Cerebellar nuclear complex (tissue), 1 donor: ENCODE results near the gene MUC4.
"Not testable (repeated sequence)": the region's sequence is repeated elsewhere in the genome, so short reads cannot be mapped to it uniquely, and the experiment has no call there.

Source experiments
- DNase-seq, 2 experiments: peaks; one replicate each; lab custom pipeline; 2025; lab: John Stamatoyannopoulos, UW

MUC4 gene

DNA sequence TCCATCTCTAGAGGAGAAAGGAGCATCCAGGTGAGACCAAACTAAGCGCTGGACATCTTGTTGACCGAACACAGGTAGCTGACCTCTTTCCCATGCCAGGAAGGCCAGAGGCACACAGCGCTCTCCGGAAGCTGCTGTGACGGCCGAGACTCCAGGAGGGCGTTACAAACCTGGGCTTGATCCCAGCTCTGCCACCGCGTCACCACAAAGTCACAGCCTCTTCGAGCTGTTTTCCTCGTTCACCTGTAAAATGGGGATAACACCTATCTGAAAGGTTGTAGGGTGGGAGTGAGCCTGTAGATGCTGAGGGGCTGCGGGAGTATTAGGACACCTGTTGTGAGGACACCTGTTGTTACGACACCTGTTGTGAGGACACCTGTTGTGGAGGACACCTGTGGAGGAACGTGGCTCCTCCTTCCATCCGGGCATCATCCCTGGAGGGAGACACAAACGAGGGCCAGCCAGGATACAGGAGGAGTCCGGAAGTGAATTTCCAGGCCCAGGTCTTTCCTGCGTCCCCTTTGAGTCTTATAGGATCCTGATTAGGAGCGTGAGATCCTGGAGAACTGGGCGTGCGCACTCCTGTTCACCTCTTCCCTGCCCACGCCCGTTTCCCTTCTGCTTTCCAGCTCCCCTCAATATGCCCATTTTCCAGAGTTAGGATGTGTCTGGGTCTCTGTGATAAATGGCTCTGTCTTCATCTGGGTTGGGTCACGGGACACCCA is 2.3 kb upstream of the MUC4 start:
- no peak for DNase-seq

GRCh38 chr3:195812366-195812765 is 637 bp upstream of the MUC4 start:
- DNase-seq = no peak

DNA sequence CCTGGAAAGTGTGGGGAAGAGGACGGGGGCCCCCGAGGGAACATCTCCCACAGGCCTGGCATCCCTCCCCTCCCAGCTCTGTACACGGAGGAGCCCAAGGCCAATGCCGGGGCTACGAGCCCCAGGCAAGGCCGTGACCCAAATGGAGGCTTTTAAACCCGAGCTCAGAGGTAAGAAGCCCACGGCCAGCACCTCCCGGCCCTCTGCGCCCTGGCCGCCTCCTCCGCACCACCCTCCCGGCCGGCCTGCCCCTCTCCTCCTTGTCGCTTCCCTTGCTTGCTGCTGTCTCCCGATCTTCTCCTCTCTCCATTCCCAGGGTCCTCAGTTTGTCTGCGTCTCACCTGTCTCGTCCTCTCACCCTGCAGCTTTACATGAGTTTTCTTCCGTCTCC is 1.3 kb downstream of the MUC4 start:
- no peak for DNase-seq

GRCh38 chr3:195809796-195810454 is 1.8 kb downstream of the MUC4 start:
- no peak for DNase-seq

DNA sequence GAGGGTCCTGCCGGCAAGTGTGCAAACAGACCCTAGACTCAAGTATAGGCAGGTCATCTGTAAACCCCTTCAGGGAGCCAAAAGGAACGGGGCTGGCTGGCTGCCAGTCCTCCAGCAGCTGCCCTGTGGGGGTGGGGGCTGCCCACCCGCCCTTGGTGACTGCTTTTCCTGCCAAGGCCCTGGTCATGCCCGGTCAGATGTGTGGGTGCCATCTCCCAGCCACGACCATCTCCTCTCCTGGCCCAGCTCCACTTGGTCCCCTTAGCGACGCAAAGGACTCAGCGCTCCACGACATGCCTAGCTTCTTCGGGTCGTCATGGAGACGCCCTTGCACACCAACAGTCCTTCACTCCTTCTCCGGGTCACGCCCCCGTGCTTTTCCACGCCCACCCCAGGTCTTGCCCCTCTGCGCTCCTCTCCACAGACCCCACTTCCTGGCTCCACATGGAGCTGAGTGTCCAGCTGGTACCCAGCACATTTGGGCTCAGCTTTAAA is 2.4 kb downstream of the MUC4 start:
- no peak for DNase-seq

DNA sequence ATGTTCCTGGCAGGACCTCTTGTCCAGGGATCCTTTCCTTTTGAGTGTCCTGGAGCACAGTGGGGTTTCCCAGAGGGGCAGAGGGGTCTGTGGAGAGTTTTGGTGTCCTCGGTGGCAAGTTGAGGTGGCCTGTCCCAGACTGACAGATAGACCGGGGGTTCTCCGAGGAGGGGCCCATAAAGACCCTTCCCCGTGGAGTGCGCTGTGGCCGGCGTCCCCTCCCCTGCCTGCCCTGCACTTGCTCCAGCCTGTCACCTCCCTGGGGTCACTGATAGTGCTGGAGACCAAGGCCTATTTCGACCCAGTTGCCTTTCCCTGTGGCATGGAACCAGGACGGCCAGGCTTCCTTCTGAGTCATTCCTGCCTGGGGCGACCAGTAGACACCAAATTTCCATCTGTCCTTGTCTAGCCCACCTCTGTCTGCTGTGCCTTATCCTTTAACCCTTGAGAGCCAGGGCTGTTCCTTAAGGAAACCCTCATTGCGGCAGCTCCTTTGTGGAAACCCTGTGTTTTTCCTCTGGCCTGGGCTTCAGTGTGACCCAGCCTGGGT is 2.9 kb downstream of the MUC4 start:
- DNase-seq = no peak

DNA sequence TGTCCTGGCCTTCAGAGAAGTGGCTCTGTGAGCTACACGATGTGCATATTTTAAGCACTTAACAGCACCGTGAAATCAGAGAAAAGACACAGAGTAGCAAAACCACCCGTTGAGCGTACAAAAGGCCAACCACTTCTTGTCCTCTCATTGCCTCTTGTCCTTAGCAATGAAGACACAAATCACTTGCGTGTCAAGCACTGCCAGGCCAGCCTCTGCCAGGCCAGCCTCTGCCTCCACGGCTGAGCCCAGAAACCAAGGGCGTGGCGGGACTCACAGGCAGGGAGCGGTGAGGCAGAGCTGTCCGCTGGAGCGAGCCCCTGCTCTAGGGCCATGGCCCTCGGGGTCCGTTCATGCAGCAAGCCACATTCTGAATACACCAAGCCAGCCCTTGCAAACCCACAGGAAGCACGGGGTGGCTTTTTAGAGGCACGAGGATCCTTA is 4.0 kb downstream of the MUC4 start:
- DNase-seq = no peak

DNA sequence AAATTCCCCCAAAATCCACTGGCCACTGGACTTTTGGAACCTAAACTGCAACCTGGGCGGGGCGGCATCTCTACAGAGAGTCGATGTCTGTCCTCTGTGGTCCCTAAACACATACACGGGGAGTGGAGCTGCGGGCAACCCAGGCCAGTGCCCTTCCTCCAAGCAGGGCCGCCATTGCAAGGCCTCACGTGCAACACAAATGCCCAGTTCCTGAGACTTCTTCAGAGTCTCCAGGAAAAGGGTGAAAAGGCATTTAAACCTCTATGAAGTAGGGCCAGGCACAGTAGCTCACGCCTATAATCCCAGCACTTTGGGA is 4.9 kb downstream of the MUC4 start:
- DNase-seq = no peak

- no peak for DNase-seq
Measured at GRCh38 chr3:195806211-195806915, 5.4 kb downstream of the MUC4 start.

GRCh38 chr3:195805588-195805987 is 6.1 kb downstream of the MUC4 start:
- DNase-seq = not testable (repeated sequence)

GRCh38 chr3:195805181-195805580 is 6.5 kb downstream of the MUC4 start:
- DNase-seq = no peak

- no peak for DNase-seq
Measured at GRCh38 chr3:195803289-195803908, 8.3 kb downstream of the MUC4 start.

- no peak for DNase-seq
Measured at GRCh38 chr3:195802795-195803194, 8.9 kb downstream of the MUC4 start.

DNA sequence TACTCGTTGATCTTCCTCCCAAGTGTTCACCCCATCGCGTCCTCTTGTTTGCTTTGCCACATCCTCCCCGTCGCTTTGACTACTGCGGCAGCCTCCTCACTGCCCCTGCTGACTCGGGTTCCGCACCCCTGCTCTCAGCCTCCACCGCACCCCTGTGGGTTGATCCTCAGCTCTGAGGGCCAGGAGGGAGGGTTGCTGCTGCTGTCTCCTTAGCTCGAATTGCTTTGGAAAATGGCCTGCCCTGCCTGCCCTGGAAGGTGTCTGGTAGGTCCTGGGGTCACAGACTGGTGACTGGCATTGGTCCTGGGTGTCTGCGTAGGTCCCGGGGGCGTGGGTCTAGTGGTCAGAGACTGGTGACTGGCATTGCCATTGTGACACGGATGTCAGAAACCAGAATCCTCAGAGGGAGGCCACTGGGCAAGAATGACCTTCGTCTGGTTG is 9.4 kb downstream of the MUC4 start:
- no peak for DNase-seq

- DNase-seq = no peak
Measured at GRCh38 chr3:195801251-195802183, 10.2 kb downstream of the MUC4 start.

- DNase-seq = no peak
Measured at GRCh38 chr3:195800240-195800639, 11.5 kb downstream of the MUC4 start.

DNA sequence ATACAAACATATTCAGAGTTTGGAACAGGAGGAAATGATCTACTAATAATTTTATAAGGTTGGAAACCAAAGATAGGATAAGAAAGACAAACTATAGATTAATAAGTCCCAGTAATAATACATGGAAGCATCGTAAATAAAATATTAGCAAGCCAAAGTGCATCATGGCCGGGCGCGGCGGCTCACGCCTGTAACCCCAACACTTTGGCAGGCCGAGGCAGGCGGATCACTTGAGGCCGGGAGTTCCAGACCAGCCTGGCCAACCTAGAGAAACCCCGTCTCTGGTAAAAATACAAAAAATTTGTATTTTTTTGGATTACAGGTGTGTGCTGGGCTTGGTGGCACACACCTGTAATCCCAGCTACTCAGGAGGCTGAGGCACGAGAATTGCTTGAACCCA is 14.9 kb downstream of the MUC4 start:
- no peak for DNase-seq

DNA sequence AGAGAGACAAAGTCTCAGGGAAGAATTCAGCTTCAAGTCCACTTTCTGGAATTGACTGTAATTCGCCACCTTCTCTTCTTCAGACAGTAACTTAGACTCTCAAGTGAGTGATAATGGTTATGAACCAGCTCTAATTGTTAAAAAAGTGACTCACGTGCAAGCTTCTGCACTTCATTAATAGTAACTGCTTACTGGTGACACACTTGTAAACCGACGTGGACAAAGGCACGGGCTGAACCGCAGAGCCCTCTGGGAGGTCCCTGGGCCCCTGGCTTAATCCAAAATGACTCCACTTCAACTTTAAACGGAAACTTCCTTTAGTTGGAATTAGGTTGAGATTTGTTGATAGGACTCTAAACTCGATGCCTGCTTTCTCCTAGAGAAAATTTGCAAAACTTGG is 17.0 kb downstream of the MUC4 start:
- DNase-seq = no peak

GRCh38 chr3:195792621-195793020 is 19.1 kb downstream of the MUC4 start:
- not testable (repeated sequence) for DNase-seq

DNA sequence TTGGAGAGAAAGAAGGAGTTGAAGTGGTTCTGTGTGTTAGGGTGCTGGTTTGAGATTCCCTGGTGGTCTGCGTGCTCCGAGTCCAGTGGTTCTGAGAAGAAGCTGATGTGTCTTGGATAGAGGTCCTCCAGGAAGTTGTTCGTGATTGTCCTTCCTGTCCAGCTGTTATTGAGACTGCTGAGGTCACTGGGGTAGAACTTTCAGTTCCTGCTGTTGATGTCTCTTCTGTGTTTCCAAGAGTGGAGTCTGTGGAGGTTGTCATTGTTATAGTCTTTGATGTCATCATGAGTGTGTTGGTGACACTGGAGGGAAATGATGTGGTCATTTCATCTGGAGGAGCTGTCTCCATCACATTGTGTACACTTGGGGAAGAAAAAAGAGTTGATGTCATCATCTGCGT is 20.8 kb downstream of the MUC4 start:
- no peak for DNase-seq
